ENCODE data around the gene IRX4.

IRX4 gene

DNA sequence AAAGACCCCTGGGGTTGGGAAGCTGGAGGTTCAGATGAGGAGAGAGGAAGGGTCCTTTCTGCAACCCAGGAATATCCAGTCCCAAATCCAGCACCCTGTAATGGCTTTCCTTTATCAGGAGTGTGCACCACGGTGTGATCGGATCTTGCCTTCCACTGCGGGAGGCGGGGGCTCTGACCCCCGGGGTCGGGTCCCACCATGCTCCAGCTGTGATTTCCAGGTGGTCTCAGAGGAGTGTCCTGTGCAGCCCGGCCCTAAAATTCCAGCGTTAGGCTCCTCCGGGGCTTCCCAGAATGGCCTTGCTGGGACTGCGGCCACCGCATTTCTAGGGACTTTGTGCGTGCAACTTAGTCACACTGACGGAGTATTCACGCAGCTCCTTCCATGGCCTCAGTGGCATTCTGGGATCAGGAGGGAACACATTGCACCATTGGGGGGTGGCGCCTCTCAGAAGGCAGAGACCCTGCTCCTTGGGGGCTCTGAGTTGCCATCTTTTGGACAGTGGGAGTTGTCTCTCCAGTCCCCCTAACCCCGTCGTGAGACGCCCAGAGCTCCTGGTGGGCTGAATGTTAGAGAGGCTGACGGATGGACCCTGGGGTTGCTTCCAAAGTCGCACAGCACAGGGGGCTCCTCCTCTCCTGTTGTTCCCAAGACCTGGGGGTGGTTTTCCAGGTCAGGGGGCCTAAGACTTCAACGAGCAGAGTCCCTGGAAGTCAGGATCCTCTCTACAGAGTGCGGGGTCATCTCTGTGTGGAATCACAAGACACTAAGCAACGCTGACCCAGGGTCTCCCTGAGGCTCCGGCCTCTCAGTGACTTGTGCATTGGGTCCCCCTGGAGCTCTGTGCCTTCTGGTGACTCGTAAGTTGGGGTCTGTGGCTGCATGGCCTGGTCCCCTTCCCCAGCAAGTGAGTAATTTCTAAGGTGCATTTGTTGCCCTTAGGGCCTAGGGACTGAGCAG lies 42.7 kb upstream of the IRX4 start:
- Histone ChIP-seq H3K9me3 (replicated peaks in 1 of 11) (no peaks in the 10 kb centered on the region), H3K27ac (no peak overlapping the region), H3K36me3 (no peaks in the 10 kb centered on the region), H3K9ac (no peak overlapping the region), H3K4me1 (peaks cover 2 to 22% (median 7%) of the 10 kb centered on the region in 10 experiments; a peak in 18 of 20 replicates), H3K4me2 (no peak overlapping the region), H3K27me3 (peaks cover 7 to 24% (median 14%) of the 10 kb centered on the region in 11 experiments; a peak in 19 of 22 replicates), H4K20me1 (0 out of 22 replicates have a peak, but pooled peaks cover 0 to under 1% (median 0%) of the 10 kb centered on the region in 11 experiments), H3K4me3 (no peak overlapping the region)
- no peak for TF ChIP-seq Cebpa-rat (IDR thresholded peaks at IDR 0.05)

DNA sequence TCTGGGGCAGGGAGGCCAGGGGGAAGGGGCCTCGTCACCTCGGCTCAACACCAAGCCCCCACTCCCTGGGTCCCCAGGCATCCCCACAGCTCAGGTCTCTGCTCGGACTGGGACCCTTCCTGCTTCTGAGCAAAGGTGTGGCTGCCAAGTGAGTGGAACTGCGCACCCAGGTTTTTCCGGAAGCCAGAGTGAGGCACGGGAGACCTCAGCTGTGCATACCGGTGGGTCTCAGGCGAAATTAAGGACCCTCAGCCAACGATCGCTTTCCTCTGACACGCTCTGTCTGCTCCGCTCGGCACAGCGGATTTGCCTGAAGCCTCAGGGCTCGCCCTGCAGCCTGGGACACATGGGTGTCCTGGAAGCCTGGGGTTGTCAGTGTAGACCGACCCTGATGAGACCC lies 41.0 kb upstream of the IRX4 start:
- H4K20me1 ChIP-seq, result no peaks in the 10 kb centered on the region
- H3K36me3 ChIP-seq, result no peaks in the 10 kb centered on the region
- H3K9me3 ChIP-seq (replicated peaks in 1 of 11), result no peaks in the 10 kb centered on the region
- no peak for TF ChIP-seq Cebpa-rat (IDR thresholded peaks at IDR 0.05)
- no peak overlapping the region for H3K4me3 ChIP-seq
- peaks cover 0 to 11% (median 0%) of the 10 kb centered on the region in 10 experiments; a peak in 4 of 20 replicates for H3K4me1 ChIP-seq
- no peak overlapping the region for H3K4me2 ChIP-seq
- no peak overlapping the region for H3K9ac ChIP-seq
- H3K27me3 ChIP-seq, result peaks cover 5 to 17% (median 10%) of the 10 kb centered on the region in 11 experiments; a peak in 14 of 22 replicates
- H3K27ac ChIP-seq, result no peak overlapping the region

DNA sequence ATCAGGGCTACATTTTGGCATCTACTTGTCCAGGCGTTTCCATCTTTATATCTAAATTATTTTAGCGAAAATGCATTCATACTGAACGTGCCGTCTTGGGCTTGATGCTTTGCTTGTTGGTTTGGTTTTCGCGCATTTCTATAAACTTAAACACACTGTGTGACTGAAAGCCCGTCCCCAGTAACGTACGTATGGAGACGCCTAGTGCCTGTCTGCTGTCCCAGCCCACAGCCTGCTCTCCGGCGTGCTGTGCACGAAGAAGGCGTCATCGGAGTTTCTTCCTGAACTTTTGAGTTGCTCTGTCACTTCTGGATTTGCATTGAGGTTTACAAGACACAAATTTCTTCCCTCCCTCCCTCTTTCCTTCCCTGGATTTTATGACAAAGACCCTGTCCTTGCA lies 40.6 kb upstream of the IRX4 start:
- Histone ChIP-seq H3K27ac (no peak overlapping the region), H3K4me3 (no peak overlapping the region), H3K36me3 (no peaks in the 10 kb centered on the region), H3K9ac (no peak overlapping the region), H3K4me1 (peaks cover 0 to 11% (median 0%) of the 10 kb centered on the region in 10 experiments; a peak in 4 of 20 replicates), H4K20me1 (no peaks in the 10 kb centered on the region), H3K4me2 (no peak overlapping the region), H3K9me3 (replicated peaks in 1 of 11) (no peaks in the 10 kb centered on the region), H3K27me3 (peaks cover 5 to 15% (median 10%) of the 10 kb centered on the region in 11 experiments; a peak in 14 of 22 replicates)
- TF ChIP-seq Cebpa-rat (IDR thresholded peaks at IDR 0.05), result no peak

DNA sequence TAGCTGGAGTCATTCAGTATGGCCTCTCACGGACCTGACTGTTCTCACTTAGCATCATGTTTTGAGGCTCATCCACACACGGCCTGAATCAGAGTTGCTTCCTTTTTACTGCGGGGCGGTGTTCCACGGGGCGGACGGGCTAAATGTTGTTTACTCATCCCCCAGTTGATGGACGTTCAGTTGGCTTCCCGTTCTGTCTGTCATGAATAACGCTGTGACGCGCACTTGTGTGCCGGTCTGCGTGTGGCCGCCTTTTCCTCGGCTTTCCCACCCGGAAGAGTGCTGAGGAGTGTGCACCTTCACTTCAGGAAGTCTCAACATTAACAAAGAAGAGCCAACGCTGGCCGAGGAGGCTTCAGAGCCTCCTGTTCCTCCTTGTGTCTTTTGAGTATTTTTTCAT lies 39.0 kb upstream of the IRX4 start:
- H3K9me3 ChIP-seq (replicated peaks in 1 of 11), result no peaks in the 10 kb centered on the region
- H3K9ac ChIP-seq, result no peak overlapping the region
- H3K27me3 ChIP-seq, result peaks cover 0 to 2% (median 0%) of the 10 kb centered on the region in 11 experiments; a peak in 3 of 22 replicates
- H3K4me3 ChIP-seq, result no peak overlapping the region
- no peak for TF ChIP-seq Cebpa-rat (IDR thresholded peaks at IDR 0.05)
- H3K4me2 ChIP-seq, result no peak overlapping the region
- peaks cover 0 to 7% (median 0%) of the 10 kb centered on the region in 10 experiments; a peak in 4 of 20 replicates for H3K4me1 ChIP-seq
- no peaks in the 10 kb centered on the region for H4K20me1 ChIP-seq
- H3K36me3 ChIP-seq, result no peaks in the 10 kb centered on the region
- no peak overlapping the region for H3K27ac ChIP-seq

DNA sequence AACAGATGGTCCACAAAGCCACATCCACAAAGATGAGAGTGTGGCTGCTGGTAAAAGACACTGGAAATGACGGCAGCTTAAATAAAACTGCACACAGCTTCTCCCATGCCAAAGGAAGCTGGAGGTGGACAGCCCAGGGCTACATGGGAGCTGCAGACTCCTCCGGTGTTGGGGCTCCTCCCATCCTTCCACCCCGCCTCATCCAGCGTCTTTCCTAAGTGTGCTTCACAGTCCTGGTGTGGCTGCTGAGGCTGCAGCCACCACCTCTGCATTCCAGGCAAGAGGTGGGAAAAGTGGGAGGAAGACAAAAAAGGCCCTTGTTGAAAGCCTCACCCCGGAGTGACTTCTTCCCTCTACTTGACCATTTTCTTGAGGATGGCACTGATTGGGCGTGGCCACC lies 37.0 kb upstream of the IRX4 start:
- peaks cover 0 to 7% (median 0%) of the 10 kb centered on the region in 10 experiments; a peak in 2 of 20 replicates for H3K4me1 ChIP-seq
- H3K4me3 ChIP-seq, result no peak overlapping the region
- H3K27ac ChIP-seq, result no peak overlapping the region
- no peak for TF ChIP-seq Cebpa-rat (IDR thresholded peaks at IDR 0.05)
- no peaks in the 10 kb centered on the region for H4K20me1 ChIP-seq
- no peak overlapping the region for H3K4me2 ChIP-seq
- no peaks in the 10 kb centered on the region for H3K36me3 ChIP-seq
- H3K9me3 ChIP-seq (replicated peaks in 1 of 11), result peaks cover 0 to 3% (median 0%) of the 10 kb centered on the region in 11 experiments; a peak in 2 of 22 replicates
- H3K27me3 ChIP-seq, result no peaks in the 10 kb centered on the region
- no peak overlapping the region for H3K9ac ChIP-seq

DNA sequence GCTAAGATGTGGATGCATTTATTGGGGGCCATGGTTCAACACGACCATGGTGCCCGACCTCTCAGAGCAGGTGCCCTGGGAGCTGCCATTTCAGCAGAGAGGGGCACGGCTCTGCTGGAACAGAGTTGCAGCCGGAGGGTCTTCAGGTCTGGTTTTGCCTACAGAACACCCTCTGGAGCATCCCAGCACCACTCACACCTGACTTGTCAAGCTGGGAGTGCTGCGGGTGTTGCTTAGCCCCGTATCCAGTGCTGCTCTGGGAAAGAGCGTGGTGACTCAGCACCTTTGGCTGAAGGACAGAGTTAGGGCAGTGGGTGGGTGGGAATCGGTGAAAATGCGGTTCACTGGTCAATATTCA lies 36.5 kb upstream of the IRX4 start:
- Histone ChIP-seq H3K27ac (no peak overlapping the region), H3K4me2 (no peak overlapping the region), H3K4me3 (no peak overlapping the region), H4K20me1 (no peaks in the 10 kb centered on the region), H3K4me1 (peaks cover 0 to 7% (median 0%) of the 10 kb centered on the region in 10 experiments; a peak in 2 of 20 replicates), H3K9me3 (replicated peaks in 1 of 11) (peaks cover 0 to 6% (median 0%) of the 10 kb centered on the region in 11 experiments; a peak in 2 of 22 replicates), H3K9ac (no peak overlapping the region), H3K36me3 (no peaks in the 10 kb centered on the region), H3K27me3 (no peaks in the 10 kb centered on the region)
- TF ChIP-seq Cebpa-rat (IDR thresholded peaks at IDR 0.05), result no peak

DNA sequence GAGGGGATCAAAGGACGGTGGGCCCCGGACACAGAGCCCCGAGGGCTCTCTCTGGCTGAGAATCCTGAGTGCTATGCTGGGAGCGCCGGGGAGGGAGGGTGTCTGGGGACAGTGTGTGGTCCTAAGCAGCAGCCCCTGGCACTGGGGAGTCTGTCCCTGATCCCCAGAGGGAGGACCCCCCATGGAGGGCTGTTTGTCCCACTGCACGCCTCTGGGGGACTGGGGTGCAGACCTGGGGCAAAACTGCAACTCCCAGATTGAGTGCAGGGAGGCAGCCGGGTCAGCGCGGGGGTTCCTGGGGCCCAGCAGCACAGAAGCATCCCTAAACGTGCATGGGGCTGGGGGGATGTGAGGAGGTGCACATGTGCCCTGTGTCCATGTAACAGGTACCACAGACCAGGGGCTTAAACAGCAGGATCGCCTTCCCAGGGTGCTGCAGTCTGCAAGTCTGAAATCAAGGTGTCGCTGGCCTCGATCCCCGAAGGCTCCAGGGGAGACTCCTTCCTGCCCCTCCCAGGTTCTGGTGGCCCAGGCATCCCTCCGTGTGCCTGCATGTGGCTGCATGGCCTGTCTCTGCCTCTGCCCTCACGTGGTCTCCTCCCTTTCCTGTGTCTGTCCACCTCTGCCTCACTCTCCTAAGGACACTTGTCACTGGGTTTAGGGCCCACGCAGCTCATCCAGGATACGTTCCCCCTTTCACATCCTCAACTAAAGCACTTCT lies 35.9 kb upstream of the IRX4 start:
- H3K4me1 ChIP-seq, result peaks cover 0 to 7% (median 0%) of the 10 kb centered on the region in 10 experiments; a peak in 2 of 20 replicates
- no peaks in the 10 kb centered on the region for H4K20me1 ChIP-seq
- no peak overlapping the region for H3K27ac ChIP-seq
- no peaks in the 10 kb centered on the region for H3K36me3 ChIP-seq
- H3K9ac ChIP-seq, result no peak overlapping the region
- H3K27me3 ChIP-seq, result no peaks in the 10 kb centered on the region
- no peak overlapping the region for H3K4me3 ChIP-seq
- H3K9me3 ChIP-seq (replicated peaks in 1 of 11), result peaks cover 0 to 6% (median 0%) of the 10 kb centered on the region in 11 experiments; a peak in 2 of 22 replicates
- TF ChIP-seq Cebpa-rat (IDR thresholded peaks at IDR 0.05), result no peak
- H3K4me2 ChIP-seq, result no peak overlapping the region

DNA sequence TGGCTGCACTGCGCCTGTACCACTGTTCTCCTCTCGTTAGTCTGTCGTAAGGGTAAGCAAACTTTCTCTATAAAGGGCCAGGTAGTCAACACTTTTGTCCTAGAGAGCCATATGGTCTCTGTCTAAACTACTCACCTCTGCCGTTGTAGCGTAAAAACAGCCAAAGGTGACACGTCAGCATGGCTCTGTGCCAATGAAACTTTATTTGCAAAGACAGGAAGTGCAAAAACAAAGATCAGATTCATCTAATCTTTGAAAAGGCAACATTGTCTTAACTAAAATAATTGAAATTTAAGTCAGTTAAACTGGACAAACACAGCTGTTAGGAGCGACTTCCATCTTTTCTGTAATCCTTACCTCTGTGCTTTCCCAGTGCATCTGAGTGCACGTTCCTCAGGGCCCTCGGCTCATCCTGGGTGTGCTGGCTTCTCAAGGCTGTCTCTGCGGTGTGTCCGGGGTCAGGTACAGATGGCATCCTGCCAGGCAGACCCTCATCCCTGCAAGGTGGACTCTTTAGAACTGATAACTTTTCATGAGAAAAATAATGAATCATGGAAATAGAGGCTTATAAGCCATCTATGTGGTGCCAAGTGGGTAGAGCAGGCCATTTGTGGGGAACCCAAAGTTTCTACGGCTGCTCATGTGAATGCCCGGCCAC lies 35.2 kb upstream of the IRX4 start:
- Histone ChIP-seq H3K4me3 (no peak overlapping the region), H3K4me2 (no peak overlapping the region), H3K27me3 (no peaks in the 10 kb centered on the region), H3K9me3 (replicated peaks in 1 of 11) (peaks cover 0 to 6% (median 0%) of the 10 kb centered on the region in 11 experiments; a peak in 2 of 22 replicates), H3K27ac (no peak overlapping the region), H3K4me1 (peaks cover 0 to 7% (median 3%) of the 10 kb centered on the region in 10 experiments; a peak in 8 of 20 replicates), H3K9ac (no peak overlapping the region), H4K20me1 (no peaks in the 10 kb centered on the region), H3K36me3 (no peaks in the 10 kb centered on the region)
- no peak for TF ChIP-seq Cebpa-rat (IDR thresholded peaks at IDR 0.05)

All from BLaER1 treated with 17β-estradiol and CSF1 and Interleukin-3, amounts not matched to agents 10 nM and 100 nM (cell line).